Endothelial cell of umbilical vein (primary cell): Measurements from ENCODE around the gene ACTN1. TPM values are rescaled to one million over a fixed set of nuclear protein-coding genes. Genes with fewer than 3 reads are reported as not detected.

Source experiments
- BruUV-seq: library from RNA; stranded (reverse); fragments of 400-500 nt; replicated peaks from 2 replicates; lab custom pipeline; 2021; lab: Mats Ljungman, UMichigan
- CTCF ChIA-PET: fragments of 300-600, 350-600 bp; sonication (Branson Sonifier 250); formaldehyde crosslinking; loops from one replicate; lab custom pipeline; 2021; ENCODE audit warnings: antibody characterized with exemption, inconsistent platforms; lab: Charles Lee
- POLR2A ChIA-PET: fragments of 300-600, 350-600 bp; sonication (Branson Sonifier 250); formaldehyde crosslinking; loops from one replicate; lab custom pipeline; 2021; ENCODE audit warnings: antibody characterized with exemption, inconsistent platforms; lab: Charles Lee
- DNase-seq: peaks from one replicate; pipeline ENCODE4 v3.0.0-alpha.2; 2011; ENCODE audit warnings: low read depth, low spot score
- FAIRE-seq: peaks from 2 replicates; lab custom pipeline; 2011; peaks lifted over from hg19 to GRCh38; lab: Jason Lieb, UNC
- H2AFZ ChIP-seq: 2 replicates; pipeline ENCODE4 v1.6.0; 2012; ENCODE audit warnings: low read depth, low read length, control low read depth, inconsistent platforms
- H3K27ac ChIP-seq: 2 replicates; pipeline ENCODE4 v1.5.1; 2011; ENCODE audit warnings: low read depth, mild to moderate bottlenecking, control low read depth, low read length, moderate library complexity; ENCODE audit not compliant: insufficient read depth
- H3K27me3 ChIP-seq, 2 experiments: 2 replicates each; pipeline versions ENCODE4 v1.6.0 to v1.6.1; 2011; ENCODE audit warnings: low read length in 2 of 2, mixed read lengths in 1 of 2; ENCODE audit not compliant: control insufficient read depth in 2 of 2, insufficient read depth in 2 of 2
- H3K36me3 ChIP-seq, 2 experiments: 2 replicates in 1 of 2; 3 replicates in 1 of 2; pipeline ENCODE4 v1.5.1; 2011; ENCODE audit warnings: low read length in 2 of 2, mild to moderate bottlenecking in 1 of 2, moderate library complexity in 1 of 2; ENCODE audit not compliant: control insufficient read depth in 2 of 2, insufficient read depth in 2 of 2; ENCODE audit errors: extremely low read depth in 1 of 2
- H3K4me1 ChIP-seq: 3 replicates; pipeline ENCODE4 v1.5.1; 2011; ENCODE audit warnings: mild to moderate bottlenecking, low read length; ENCODE audit not compliant: control insufficient read depth, insufficient read depth; ENCODE audit errors: extremely low read depth
- H3K4me2 ChIP-seq: 2 replicates; pipeline ENCODE4 v1.6.1; 2011; ENCODE audit warnings: low read length, control low read depth, mixed read lengths; ENCODE audit not compliant: insufficient read depth
- H3K4me3 ChIP-seq, 3 experiments: fragments of 200-600 bp in 1 of 3; sonication (generic), shearing (Covaris generic) in 1 of 3; replicated peaks in 1 of 3; 2 replicates each; pipeline ENCODE4 v1.5.1; 2011 to 2016; ENCODE audit warnings: control low read depth in 3 of 3, low read length in 3 of 3, mild to moderate bottlenecking in 2 of 3, inconsistent platforms in 1 of 3, low read depth in 1 of 3, moderate library complexity in 1 of 3; ENCODE audit not compliant: insufficient read depth in 1 of 3
- H3K79me2 ChIP-seq: 2 replicates; pipeline ENCODE4 v1.6.0; 2012; ENCODE audit warnings: low read length, inconsistent platforms; ENCODE audit not compliant: control insufficient read depth, insufficient read depth
- H3K9ac ChIP-seq: replicated peaks from 2 replicates; pipeline ENCODE3; 2011; ENCODE audit warnings: low read length, control low read depth; ENCODE audit not compliant: insufficient read depth; ENCODE audit errors: extremely low read depth
- H3K9me1 ChIP-seq: replicated peaks from 3 replicates; pipeline ENCODE4 v1.6.0; 2011; ENCODE audit warnings: mild to moderate bottlenecking, low read length; ENCODE audit not compliant: control insufficient read depth, insufficient read depth; ENCODE audit errors: extremely low read depth
- H3K9me3 ChIP-seq: replicated peaks from 2 replicates; pipeline ENCODE4 v1.5.1; 2012; ENCODE audit warnings: low read length, inconsistent platforms; ENCODE audit not compliant: control insufficient read depth, insufficient read depth
- H4K20me1 ChIP-seq: replicated peaks from 2 replicates; pipeline ENCODE3; 2011; ENCODE audit warnings: mild to moderate bottlenecking, low read length; ENCODE audit not compliant: control insufficient read depth, insufficient read depth; ENCODE audit errors: extremely low read depth
- EZH2 ChIP-seq: IDR thresholded peaks from 2 replicates; pipeline ENCODE4 v1.6.1; 2012; ENCODE audit warnings: borderline replicate concordance, low read depth, mild to moderate bottlenecking, moderate library complexity, low read length, inconsistent platforms; ENCODE audit not compliant: severe bottlenecking
- FOS ChIP-seq: IDR thresholded peaks from 2 replicates; pipeline ENCODE4 v1.6.1; 2011; ENCODE audit warnings: mild to moderate bottlenecking, low read length, moderate library complexity, borderline replicate concordance; ENCODE audit not compliant: insufficient read depth
- GATA2 ChIP-seq: IDR thresholded peaks from 2 replicates; pipeline ENCODE4 v1.7.0; 2011; ENCODE audit warnings: low read depth, mild to moderate bottlenecking, moderate library complexity, mixed read lengths, low read length; ENCODE audit not compliant: insufficient read length, insufficient read depth
- JUN ChIP-seq: IDR thresholded peaks from 2 replicates; pipeline ENCODE4 v1.6.1; 2011; ENCODE audit warnings: borderline replicate concordance, low read depth; ENCODE audit not compliant: insufficient read length, insufficient read depth
- MYC ChIP-seq: IDR thresholded peaks from one replicate; pipeline ENCODE4 v1.6.1; 2011; ENCODE audit warnings: mild to moderate bottlenecking, low read depth, low read length
- POLR2A ChIP-seq: IDR thresholded peaks from 2 replicates; pipeline ENCODE4 v1.6.1; 2012; ENCODE audit warnings: low read depth, mild to moderate bottlenecking, control low read depth, low read length
- POLR2AphosphoS5 ChIP-seq: IDR thresholded peaks from 2 replicates; pipeline ENCODE4 v1.6.1; 2012; ENCODE audit warnings: low read depth, mild to moderate bottlenecking, control low read depth, low read length, moderate library complexity; ENCODE audit not compliant: insufficient read depth
- dilution Hi-C: fragments of 300-500 bp; cut with MboI; formaldehyde crosslinking; loops from one replicate; pipeline ENCODE4 v1.15.0; 2019; ENCODE audit warnings: low sequenced_read_pairs; ENCODE audit not compliant: extremely low pct_ligation_motif_present
- intact Hi-C: fragments of 100-400 bp; cut with micrococcal nuclease; formaldehyde crosslinking; loops from one replicate; pipeline ENCODE4 v1.10.0; 2022
- polyA plus RNA-seq, 4 experiments: library from polyadenylated mRNA; depleted of rRNA in 3 of 4; stranded (reverse) in 3 of 4; unstranded in 1 of 4; fragments of >200 nt; gene quantifications; 2 replicates each; pipeline versions ENCODE4 v1.2.1 to v1.2.3, GENCODE V29; 2011 to 2012; ENCODE audit warnings: missing spikeins in 1 of 4
- total RNA-seq: library from RNA; stranded (reverse); gene quantifications from 2 replicates; pipeline ENCODE4 v1.2.3, GENCODE V29; 2021
- TF ChIP-seq, protein P1 (sequence below), 2 donors: IDR thresholded peaks; 1 replicate in 1 of 2; 2 replicates in 1 of 2; pipeline ENCODE4 v1.5.1; 2011; ENCODE audit warnings: low read length in 2 of 2, mild to moderate bottlenecking in 2 of 2, moderate library complexity in 2 of 2, control low read depth in 1 of 2, inconsistent platforms in 1 of 2, low read depth in 1 of 2; ENCODE audit not compliant: insufficient read depth in 1 of 2; ENCODE audit errors: extremely low read depth in 1 of 2
- TF ChIP-seq, protein P2 (sequence below): IDR thresholded peaks from 2 replicates; pipeline ENCODE4 v1.6.1; 2011; ENCODE audit not compliant: insufficient read depth, insufficient read length

Gene ACTN1
- total and polyA plus RNA-seq, 2 donors (not counting 3 experiments of a cell fraction or from before 2014, with no cell fraction given): 442 to 463 TPM

DNA sequence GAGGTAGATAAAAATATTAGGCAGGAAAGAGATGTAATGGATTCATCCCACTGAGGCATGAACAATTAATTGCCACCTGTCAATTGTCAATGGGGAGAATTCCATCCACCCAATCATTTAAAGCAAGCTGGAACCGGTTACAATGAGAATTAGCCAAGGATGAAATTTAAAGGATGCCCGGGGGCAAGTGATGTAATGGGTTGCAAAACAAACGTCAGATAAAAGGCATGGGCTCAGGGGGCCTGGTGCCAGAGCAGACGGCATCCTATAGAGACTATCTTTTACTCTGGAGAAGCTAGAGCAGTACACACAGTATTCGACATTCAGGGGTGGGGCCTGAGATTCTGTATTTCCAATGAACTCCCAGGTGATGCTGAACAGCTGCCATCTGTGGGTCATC is 105.7 kb downstream of the ACTN1 start:
- no peak for TF ChIP-seq EZH2
- TF ChIP-seq GATA2: no peak
- TF ChIP-seq JUN: no peak
- TF ChIP-seq, protein P1, sequence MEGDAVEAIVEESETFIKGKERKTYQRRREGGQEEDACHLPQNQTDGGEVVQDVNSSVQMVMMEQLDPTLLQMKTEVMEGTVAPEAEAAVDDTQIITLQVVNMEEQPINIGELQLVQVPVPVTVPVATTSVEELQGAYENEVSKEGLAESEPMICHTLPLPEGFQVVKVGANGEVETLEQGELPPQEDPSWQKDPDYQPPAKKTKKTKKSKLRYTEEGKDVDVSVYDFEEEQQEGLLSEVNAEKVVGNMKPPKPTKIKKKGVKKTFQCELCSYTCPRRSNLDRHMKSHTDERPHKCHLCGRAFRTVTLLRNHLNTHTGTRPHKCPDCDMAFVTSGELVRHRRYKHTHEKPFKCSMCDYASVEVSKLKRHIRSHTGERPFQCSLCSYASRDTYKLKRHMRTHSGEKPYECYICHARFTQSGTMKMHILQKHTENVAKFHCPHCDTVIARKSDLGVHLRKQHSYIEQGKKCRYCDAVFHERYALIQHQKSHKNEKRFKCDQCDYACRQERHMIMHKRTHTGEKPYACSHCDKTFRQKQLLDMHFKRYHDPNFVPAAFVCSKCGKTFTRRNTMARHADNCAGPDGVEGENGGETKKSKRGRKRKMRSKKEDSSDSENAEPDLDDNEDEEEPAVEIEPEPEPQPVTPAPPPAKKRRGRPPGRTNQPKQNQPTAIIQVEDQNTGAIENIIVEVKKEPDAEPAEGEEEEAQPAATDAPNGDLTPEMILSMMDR (IDR thresholded peaks at IDR 0.05; ENCODE audit: extremely low read depth in 1 of 2, insufficient read depth in 1 of 2, low read depth in 1 of 2, low read length in 2 of 2): no peak
- TF ChIP-seq POLR2A: no peak
- no peak for TF ChIP-seq POLR2AphosphoS5
- TF ChIP-seq MYC: no peak
- no peak for TF ChIP-seq FOS
- TF ChIP-seq, protein P2, sequence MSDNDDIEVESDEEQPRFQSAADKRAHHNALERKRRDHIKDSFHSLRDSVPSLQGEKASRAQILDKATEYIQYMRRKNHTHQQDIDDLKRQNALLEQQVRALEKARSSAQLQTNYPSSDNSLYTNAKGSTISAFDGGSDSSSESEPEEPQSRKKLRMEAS: no peak
- H4K20me1 ChIP-seq: no peaks in the 10 kb centered on the region
- intact Hi-C loops (no loop called here), dilution Hi-C loops (no loop called here)
- BruUV-seq: no TSS peak
- H3K4me1 ChIP-seq: no peaks in the 10 kb centered on the region
- POLR2A ChIA-PET: no interaction called here
- no peak overlapping the region for H3K4me2 ChIP-seq
- no peak overlapping the region for H3K4me3 ChIP-seq
- H3K36me3 ChIP-seq: peaks cover 53 to 54% of the 10 kb centered on the region in 2 experiments
- no peaks in the 10 kb centered on the region for H3K9me3 ChIP-seq
- CTCF ChIA-PET: interaction anchor here (1.8 kb wide), 1 partner anchor 10 kb away, joined by 5 read pairs; no protein-coding TSS in a partner anchor
- no peaks in the 10 kb centered on the region for H3K79me2 ChIP-seq
- FAIRE-seq (no peak), DNase-seq (no peak)
- no peak overlapping the region for H3K9ac ChIP-seq
- no peak overlapping the region for H2AFZ ChIP-seq
- no peak overlapping the region for H3K27ac ChIP-seq
- H3K27me3 ChIP-seq: no peaks in the 10 kb centered on the region
- H3K9me1 ChIP-seq: no peaks in the 10 kb centered on the region
